WTC11 (cell line): ENCODE results near the gene LAMC3. TPM values are rescaled to one million over a fixed set of nuclear protein-coding genes. Genes with fewer than 3 reads are reported as not detected.
A peak's percentile ranks its signal among the peaks of the same experiment; 100 is the strongest.

Experiments used
- ATAC-seq: fragments of 200-7000 bp; cut with Tn5 transposase; 2 replicates; pipeline ENCODE4 v1.10.0; 2021; ENCODE audit warnings: mild to moderate bottlenecking, moderate library complexity
- CTCF ChIA-PET: fragments of 300-600 bp; sonication (Branson Sonifier 250); formaldehyde crosslinking; loops from one replicate; lab custom pipeline; 2021; ENCODE audit warnings: antibody characterized with exemption; lab: Charles Lee
- POLR2A ChIA-PET: fragments of 350-600 bp; sonication (Branson Sonifier 250); formaldehyde crosslinking; loops from one replicate; lab custom pipeline; 2021; ENCODE audit warnings: antibody characterized with exemption; lab: Charles Lee
- DNase-seq: peaks from one replicate; pipeline ENCODE4 v3.0.0; 2021; ENCODE audit warnings: low spot score
- H3K27ac Mint-ChIP-seq: 2 replicates; pipeline ENCODE4 v1.8.0; 2021; ENCODE audit warnings: mixed read lengths
- H3K27me3 Mint-ChIP-seq: 2 replicates; pipeline ENCODE4 v1.8.0; 2021; ENCODE audit warnings: low read depth, mild to moderate bottlenecking, moderate library complexity, mixed read lengths
- H3K36me3 Mint-ChIP-seq: 2 replicates; pipeline ENCODE4 v1.8.0; 2021; ENCODE audit warnings: mixed read lengths
- H3K4me1 Mint-ChIP-seq: 2 replicates; pipeline ENCODE4 v1.8.0; 2022; ENCODE audit warnings: mixed read lengths
- H3K4me3 Mint-ChIP-seq: 2 replicates; pipeline ENCODE4 v1.8.0; 2021; ENCODE audit warnings: mild to moderate bottlenecking, moderate library complexity, mixed read lengths
- H3K9me3 Mint-ChIP-seq: 2 replicates; pipeline ENCODE4 v1.8.0; 2021; ENCODE audit warnings: mixed read lengths
- FOXP1 ChIP-seq: sonication (generic); formaldehyde crosslinking; IDR thresholded peaks from 2 replicates; pipeline ENCODE4 v1.8.0; 2022; ENCODE audit warnings: missing genetic modification reagents, mild to moderate bottlenecking, moderate library complexity, borderline replicate concordance
- PRRX2 ChIP-seq: fragments of 250-450 bp; sonication (Bioruptor Pico); IDR thresholded peaks from 2 replicates; pipeline ENCODE4 v1.8.0; 2021; ENCODE audit warnings: mild to moderate bottlenecking
- SMAD4 ChIP-seq: sonication (generic); formaldehyde crosslinking; IDR thresholded peaks from 2 replicates; pipeline ENCODE4 v1.8.0; 2022; ENCODE audit warnings: mild to moderate bottlenecking, missing genetic modification reagents
- SP1 ChIP-seq: sonication (generic); formaldehyde crosslinking; conservative IDR thresholded peaks from 2 replicates; pipeline ENCODE4 v1.8.1; 2022; ENCODE audit warnings: missing genetic modification reagents
- ZNF121 ChIP-seq: sonication (generic); formaldehyde crosslinking; IDR thresholded peaks from 2 replicates; pipeline ENCODE4 v1.8.0; 2023; ENCODE audit warnings: missing genetic modification reagents
- ZNF219 ChIP-seq: sonication (generic); formaldehyde crosslinking; IDR thresholded peaks from 2 replicates; pipeline ENCODE4 v1.8.0; 2023; ENCODE audit warnings: missing genetic modification reagents, mild to moderate bottlenecking, borderline replicate concordance
- ZNF232 ChIP-seq: sonication (generic); formaldehyde crosslinking; IDR thresholded peaks from 2 replicates; pipeline ENCODE4 v1.8.0; 2022; ENCODE audit warnings: mild to moderate bottlenecking, missing genetic modification reagents
- ZNF263 ChIP-seq: sonication (generic); formaldehyde crosslinking; IDR thresholded peaks from 2 replicates; pipeline ENCODE4 v1.8.1; 2022; ENCODE audit warnings: low read depth, mild to moderate bottlenecking, moderate library complexity, missing genetic modification reagents
- ZNF317 ChIP-seq: sonication (generic); formaldehyde crosslinking; IDR thresholded peaks from 2 replicates; pipeline ENCODE4 v1.8.1; 2023; ENCODE audit warnings: low read depth, mild to moderate bottlenecking, moderate library complexity, missing genetic modification reagents, borderline replicate concordance
- total RNA-seq: library from RNA; stranded (reverse); gene quantifications from 3 replicates; pipeline ENCODE4 v1.2.3, GENCODE V29; 2021
- TF ChIP-seq, protein P1 (sequence below): sonication (generic); formaldehyde crosslinking; IDR thresholded peaks from 2 replicates; pipeline ENCODE4 v1.8.1; 2022; ENCODE audit warnings: mild to moderate bottlenecking, missing genetic modification reagents, moderate library complexity, borderline replicate concordance
- TF ChIP-seq, protein P2 (sequence below): sonication (generic); formaldehyde crosslinking; IDR thresholded peaks from 2 replicates; pipeline ENCODE4 v1.8.1; 2023; ENCODE audit warnings: mild to moderate bottlenecking, missing genetic modification reagents
- TF ChIP-seq, protein P3 (sequence below): fragments of 250-450 bp; sonication (Bioruptor Pico); IDR thresholded peaks from 2 replicates; pipeline ENCODE4 v1.9.0; 2021; ENCODE audit warnings: mild to moderate bottlenecking
- TF ChIP-seq, protein P4 (sequence below): fragments of 250-450 bp; sonication (Bioruptor Pico); IDR thresholded peaks from 2 replicates; pipeline ENCODE4 v1.9.0; 2021; ENCODE audit warnings: mild to moderate bottlenecking
- TF ChIP-seq, protein P5 (sequence below): fragments of 200-600 bp; IDR thresholded peaks from 2 replicates; pipeline ENCODE4 v1.8.0; 2022; ENCODE audit warnings: antibody characterized with exemption
- TF ChIP-seq, protein P6 (sequence below): sonication (generic); formaldehyde crosslinking; IDR thresholded peaks from 2 replicates; pipeline ENCODE4 v1.8.1; 2023; ENCODE audit warnings: mild to moderate bottlenecking, moderate library complexity, missing genetic modification reagents

LAMC3 gene
- total RNA-seq, 1 experiment from 2014 or later: 50.9 TPM

DNA sequence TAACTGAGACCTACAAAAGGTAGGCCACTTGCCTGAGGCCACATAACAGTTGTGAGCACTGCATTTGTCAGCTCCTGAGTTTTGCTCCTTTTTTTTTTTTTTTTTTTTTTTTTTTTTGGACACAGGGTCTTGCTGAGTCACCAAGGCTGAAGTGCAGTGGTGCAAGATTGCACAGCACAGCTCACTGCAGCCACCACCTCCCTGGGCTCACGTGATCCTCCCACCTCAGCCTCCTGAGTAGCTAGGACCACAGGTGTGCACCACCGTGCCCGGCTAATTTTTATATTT lies 37.1 kb downstream of the LAMC3 start:
- no peak for DNase-seq
- no peak for ATAC-seq
- Mint-ChIP-seq H3K27ac (0 out of 2 replicates have a peak overlapping the region, but pooled peaks have one; percentile 47), H3K9me3 (no peaks in the 10 kb centered on the region), H3K4me1 (no peaks in the 10 kb centered on the region), H3K4me3 (no peak overlapping the region), H3K36me3 (peaks cover 14% of the 10 kb centered on the region), H3K27me3 (no peaks in the 10 kb centered on the region)
- TF ChIP-seq ZNF263 (CRISPR knock-in tag) (no peak), ZNF317 (no peak), PRRX2 (CRISPR knock-in tag) (no peak)
- TF ChIP-seq, protein P1, sequence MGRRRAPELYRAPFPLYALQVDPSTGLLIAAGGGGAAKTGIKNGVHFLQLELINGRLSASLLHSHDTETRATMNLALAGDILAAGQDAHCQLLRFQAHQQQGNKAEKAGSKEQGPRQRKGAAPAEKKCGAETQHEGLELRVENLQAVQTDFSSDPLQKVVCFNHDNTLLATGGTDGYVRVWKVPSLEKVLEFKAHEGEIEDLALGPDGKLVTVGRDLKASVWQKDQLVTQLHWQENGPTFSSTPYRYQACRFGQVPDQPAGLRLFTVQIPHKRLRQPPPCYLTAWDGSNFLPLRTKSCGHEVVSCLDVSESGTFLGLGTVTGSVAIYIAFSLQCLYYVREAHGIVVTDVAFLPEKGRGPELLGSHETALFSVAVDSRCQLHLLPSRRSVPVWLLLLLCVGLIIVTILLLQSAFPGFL (CRISPR knock-in tag): no peak
- TF ChIP-seq, protein P2, sequence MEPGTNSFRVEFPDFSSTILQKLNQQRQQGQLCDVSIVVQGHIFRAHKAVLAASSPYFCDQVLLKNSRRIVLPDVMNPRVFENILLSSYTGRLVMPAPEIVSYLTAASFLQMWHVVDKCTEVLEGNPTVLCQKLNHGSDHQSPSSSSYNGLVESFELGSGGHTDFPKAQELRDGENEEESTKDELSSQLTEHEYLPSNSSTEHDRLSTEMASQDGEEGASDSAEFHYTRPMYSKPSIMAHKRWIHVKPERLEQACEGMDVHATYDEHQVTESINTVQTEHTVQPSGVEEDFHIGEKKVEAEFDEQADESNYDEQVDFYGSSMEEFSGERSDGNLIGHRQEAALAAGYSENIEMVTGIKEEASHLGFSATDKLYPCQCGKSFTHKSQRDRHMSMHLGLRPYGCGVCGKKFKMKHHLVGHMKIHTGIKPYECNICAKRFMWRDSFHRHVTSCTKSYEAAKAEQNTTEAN (CRISPR knock-in tag): no peak
- TF ChIP-seq, protein P3, sequence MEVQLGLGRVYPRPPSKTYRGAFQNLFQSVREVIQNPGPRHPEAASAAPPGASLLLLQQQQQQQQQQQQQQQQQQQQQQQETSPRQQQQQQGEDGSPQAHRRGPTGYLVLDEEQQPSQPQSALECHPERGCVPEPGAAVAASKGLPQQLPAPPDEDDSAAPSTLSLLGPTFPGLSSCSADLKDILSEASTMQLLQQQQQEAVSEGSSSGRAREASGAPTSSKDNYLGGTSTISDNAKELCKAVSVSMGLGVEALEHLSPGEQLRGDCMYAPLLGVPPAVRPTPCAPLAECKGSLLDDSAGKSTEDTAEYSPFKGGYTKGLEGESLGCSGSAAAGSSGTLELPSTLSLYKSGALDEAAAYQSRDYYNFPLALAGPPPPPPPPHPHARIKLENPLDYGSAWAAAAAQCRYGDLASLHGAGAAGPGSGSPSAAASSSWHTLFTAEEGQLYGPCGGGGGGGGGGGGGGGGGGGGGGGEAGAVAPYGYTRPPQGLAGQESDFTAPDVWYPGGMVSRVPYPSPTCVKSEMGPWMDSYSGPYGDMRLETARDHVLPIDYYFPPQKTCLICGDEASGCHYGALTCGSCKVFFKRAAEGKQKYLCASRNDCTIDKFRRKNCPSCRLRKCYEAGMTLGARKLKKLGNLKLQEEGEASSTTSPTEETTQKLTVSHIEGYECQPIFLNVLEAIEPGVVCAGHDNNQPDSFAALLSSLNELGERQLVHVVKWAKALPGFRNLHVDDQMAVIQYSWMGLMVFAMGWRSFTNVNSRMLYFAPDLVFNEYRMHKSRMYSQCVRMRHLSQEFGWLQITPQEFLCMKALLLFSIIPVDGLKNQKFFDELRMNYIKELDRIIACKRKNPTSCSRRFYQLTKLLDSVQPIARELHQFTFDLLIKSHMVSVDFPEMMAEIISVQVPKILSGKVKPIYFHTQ (CRISPR knock-in tag): no peak
- CTCF ChIA-PET: interaction anchor here (0.6 to 2.5 kb wide), 63 partner anchors 9 to 509 kb away, joined by 3 to 35 read pairs (median 4); partner anchors contain the start of genes EXOSC2, LAMC3, NUP214 and QRFP
- POLR2A ChIA-PET: interaction anchor here (0.6 kb wide), 2 partner anchors 269 to 353 kb away, joined by 3 to 5 read pairs; partner anchors contain the start of gene EXOSC2

DNA sequence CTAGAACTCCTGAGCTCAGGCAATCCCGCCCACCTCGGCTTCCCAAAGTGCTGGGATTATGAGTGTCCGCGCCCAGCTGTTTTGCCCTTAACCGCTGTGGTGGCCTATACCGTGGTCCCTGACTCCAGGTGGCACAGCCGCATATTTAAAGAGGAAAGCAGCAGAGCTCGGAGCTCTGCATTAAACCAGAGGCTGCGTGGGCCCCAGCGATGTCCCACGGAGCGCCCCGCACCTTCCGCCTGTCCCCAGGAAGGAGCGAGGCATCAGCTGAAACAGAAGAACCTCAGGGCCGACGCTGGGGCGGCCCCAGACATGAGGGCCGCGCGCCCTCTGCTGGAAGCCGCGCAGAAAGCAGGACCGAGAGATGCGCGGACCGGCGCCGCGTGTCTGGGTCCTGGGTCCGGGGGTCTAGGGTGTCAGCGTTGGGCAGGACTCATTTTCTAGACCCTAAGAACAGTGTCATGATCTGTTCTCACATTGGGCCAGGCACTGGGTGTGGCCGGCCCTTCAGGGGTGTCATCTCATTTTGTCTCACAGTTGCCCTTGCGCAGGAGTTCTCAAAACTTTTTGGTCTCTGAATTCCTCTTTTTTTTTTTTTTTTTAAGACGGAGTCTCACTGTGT lies 37.7 kb downstream of the LAMC3 start:
- H3K4me1 Mint-ChIP-seq: no peaks in the 10 kb centered on the region
- POLR2A ChIA-PET: no interaction called here
- TF ChIP-seq ZNF219 (CRISPR knock-in tag) (no peak), FOXP1 (CRISPR knock-in tag) (0 out of 2 replicates have a peak, but pooled peaks have one; percentile 55), SMAD4 (peak; percentile 36; the same call in 1 of the 2 replicates), ZNF121 (CRISPR knock-in tag) (peak; percentile 94), ZNF232 (CRISPR knock-in tag) (peak; percentile 40; the same call in 1 of the 2 replicates), SP1 (CRISPR knock-in tag) (0 out of 2 replicates have a peak, but pooled peaks have one; percentile 38)
- TF ChIP-seq, protein P4, sequence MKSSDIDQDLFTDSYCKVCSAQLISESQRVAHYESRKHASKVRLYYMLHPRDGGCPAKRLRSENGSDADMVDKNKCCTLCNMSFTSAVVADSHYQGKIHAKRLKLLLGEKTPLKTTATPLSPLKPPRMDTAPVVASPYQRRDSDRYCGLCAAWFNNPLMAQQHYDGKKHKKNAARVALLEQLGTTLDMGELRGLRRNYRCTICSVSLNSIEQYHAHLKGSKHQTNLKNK (CRISPR knock-in tag): no peak
- TF ChIP-seq, protein P3 (CRISPR knock-in tag): no peak
- TF ChIP-seq, protein P5, sequence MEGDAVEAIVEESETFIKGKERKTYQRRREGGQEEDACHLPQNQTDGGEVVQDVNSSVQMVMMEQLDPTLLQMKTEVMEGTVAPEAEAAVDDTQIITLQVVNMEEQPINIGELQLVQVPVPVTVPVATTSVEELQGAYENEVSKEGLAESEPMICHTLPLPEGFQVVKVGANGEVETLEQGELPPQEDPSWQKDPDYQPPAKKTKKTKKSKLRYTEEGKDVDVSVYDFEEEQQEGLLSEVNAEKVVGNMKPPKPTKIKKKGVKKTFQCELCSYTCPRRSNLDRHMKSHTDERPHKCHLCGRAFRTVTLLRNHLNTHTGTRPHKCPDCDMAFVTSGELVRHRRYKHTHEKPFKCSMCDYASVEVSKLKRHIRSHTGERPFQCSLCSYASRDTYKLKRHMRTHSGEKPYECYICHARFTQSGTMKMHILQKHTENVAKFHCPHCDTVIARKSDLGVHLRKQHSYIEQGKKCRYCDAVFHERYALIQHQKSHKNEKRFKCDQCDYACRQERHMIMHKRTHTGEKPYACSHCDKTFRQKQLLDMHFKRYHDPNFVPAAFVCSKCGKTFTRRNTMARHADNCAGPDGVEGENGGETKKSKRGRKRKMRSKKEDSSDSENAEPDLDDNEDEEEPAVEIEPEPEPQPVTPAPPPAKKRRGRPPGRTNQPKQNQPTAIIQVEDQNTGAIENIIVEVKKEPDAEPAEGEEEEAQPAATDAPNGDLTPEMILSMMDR: peak; percentile 85
- TF ChIP-seq, protein P2 (CRISPR knock-in tag): no peak
- TF ChIP-seq, protein P6, sequence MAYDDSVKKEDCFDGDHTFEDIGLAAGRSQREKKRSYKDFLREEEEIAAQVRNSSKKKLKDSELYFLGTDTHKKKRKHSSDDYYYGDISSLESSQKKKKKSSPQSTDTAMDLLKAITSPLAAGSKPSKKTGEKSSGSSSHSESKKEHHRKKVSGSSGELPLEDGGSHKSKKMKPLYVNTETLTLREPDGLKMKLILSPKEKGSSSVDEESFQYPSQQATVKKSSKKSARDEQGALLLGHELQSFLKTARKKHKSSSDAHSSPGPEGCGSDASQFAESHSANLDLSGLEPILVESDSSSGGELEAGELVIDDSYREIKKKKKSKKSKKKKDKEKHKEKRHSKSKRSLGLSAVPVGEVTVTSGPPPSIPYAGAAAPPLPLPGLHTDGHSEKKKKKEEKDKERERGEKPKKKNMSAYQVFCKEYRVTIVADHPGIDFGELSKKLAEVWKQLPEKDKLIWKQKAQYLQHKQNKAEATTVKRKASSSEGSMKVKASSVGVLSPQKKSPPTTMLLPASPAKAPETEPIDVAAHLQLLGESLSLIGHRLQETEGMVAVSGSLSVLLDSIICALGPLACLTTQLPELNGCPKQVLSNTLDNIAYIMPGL: 0 out of 2 replicates have a peak, but pooled peaks have one; percentile 48

More for the DNA sequence above, 37.7 kb downstream of the LAMC3 start:
- DNase-seq: peak; percentile 83
- H3K9me3 Mint-ChIP-seq: no peaks in the 10 kb centered on the region
- peak; percentile 95 for ATAC-seq
- CTCF ChIA-PET: interaction anchor here (0.6 to 2.5 kb wide), 63 partner anchors 9 to 1500 kb away, joined by 3 to 35 read pairs (median 4); partner anchors contain the start of genes EXOSC2, LAMC3, NUP214 and QRFP
- H3K4me3 Mint-ChIP-seq: no peak overlapping the region
- peaks cover 10% of the 10 kb centered on the region for H3K36me3 Mint-ChIP-seq
- no peaks in the 10 kb centered on the region for H3K27me3 Mint-ChIP-seq
- H3K27ac Mint-ChIP-seq: no peak overlapping the region
